H1 (cell line): ENCODE measurements around the gene ASTN2. TPM values are rescaled to one million over a fixed set of nuclear protein-coding genes. Genes with fewer than 3 reads are reported as not detected.
A peak's percentile ranks its signal among the peaks of the same experiment; 100 is the strongest.

Experiments used
- CTCF ChIA-PET: fragments of 300-600 bp; sonication (Branson Sonifier 250); formaldehyde crosslinking; loops from one replicate; lab custom pipeline; 2021; ENCODE audit not compliant: partially characterized antibody; lab: Charles Lee
- POLR2A ChIA-PET: fragments of 300-600 bp; sonication (Branson Sonifier 250); formaldehyde crosslinking; loops from one replicate; lab custom pipeline; 2021; ENCODE audit warnings: inconsistent platforms; ENCODE audit not compliant: partially characterized antibody; lab: Charles Lee
- DNase-seq, 2 experiments: peaks; one replicate each; pipeline versions ENCODE4 v3.0.0 to v3.0.0-alpha.2; 2010 to 2022; ENCODE audit warnings: low spot score in 2 of 2, low read depth in 1 of 2, mixed read lengths in 1 of 2
- FAIRE-seq: peaks from 2 replicates; lab custom pipeline; 2011; peaks lifted over from hg19 to GRCh38; lab: Jason Lieb, UNC
- H2AFZ ChIP-seq: 2 replicates; pipeline ENCODE4 v1.8.1; 2012; ENCODE audit warnings: low read length, inconsistent platforms
- H2AK5ac ChIP-seq: 2 replicates; pipeline ENCODE4 v1.6.1; 2013; ENCODE audit warnings: low read depth, low read length
- H2BK120ac ChIP-seq: replicated peaks from 2 replicates; pipeline ENCODE3; 2013; ENCODE audit warnings: low read depth, low read length, inconsistent platforms
- H2BK12ac ChIP-seq: 2 replicates; pipeline ENCODE4 v1.6.1; 2013; ENCODE audit warnings: low read depth, low read length
- H2BK15ac ChIP-seq: 2 replicates; pipeline ENCODE4 v1.6.1; 2013; ENCODE audit warnings: low read length
- H2BK20ac ChIP-seq: 2 replicates; pipeline ENCODE4 v1.6.1; 2013; ENCODE audit warnings: low read length
- H2BK5ac ChIP-seq: 2 replicates; pipeline ENCODE4 v1.6.1; 2013; ENCODE audit warnings: low read depth, low read length
- H3K14ac ChIP-seq: 2 replicates; pipeline ENCODE4 v1.6.1; 2013; ENCODE audit warnings: inconsistent platforms; ENCODE audit not compliant: insufficient read length
- H3K18ac ChIP-seq: 2 replicates; pipeline ENCODE4 v1.6.1; 2013; ENCODE audit warnings: low read length; ENCODE audit errors: extremely low read depth
- H3K23ac ChIP-seq: 2 replicates; pipeline ENCODE4 v1.6.1; 2013; ENCODE audit warnings: inconsistent platforms; ENCODE audit not compliant: insufficient read length
- H3K23me2 ChIP-seq: 2 replicates; pipeline ENCODE4 v1.6.1; 2013; ENCODE audit warnings: low read depth, low read length
- H3K27ac ChIP-seq: 2 replicates; pipeline ENCODE4 v1.6.1; 2011; ENCODE audit warnings: low read depth, low read length, inconsistent platforms
- H3K27me3 ChIP-seq, 4 experiments: replicated peaks in 1 of 4; 1 replicate in 1 of 4; 2 replicates in 3 of 4; pipeline versions ENCODE4 v1.6.1 to v1.8.1; 2011 to 2013; ENCODE audit warnings: low read length in 3 of 4, mild to moderate bottlenecking in 3 of 4, inconsistent platforms in 2 of 4, mixed read lengths in 2 of 4, moderate library complexity in 1 of 4; ENCODE audit not compliant: control insufficient read depth in 3 of 4, insufficient read depth in 3 of 4; ENCODE audit errors: extremely low read depth in 1 of 4
- H3K36me3 ChIP-seq, 4 experiments: 2 replicates each; pipeline versions ENCODE4 v1.6.1 to v1.8.1; 2011 to 2013; ENCODE audit warnings: mild to moderate bottlenecking in 4 of 4, low read length in 3 of 4, moderate library complexity in 2 of 4, control low read depth in 1 of 4, inconsistent platforms in 1 of 4; ENCODE audit not compliant: insufficient read depth in 4 of 4, control insufficient read depth in 2 of 4
- H3K4ac ChIP-seq: replicated peaks from 2 replicates; pipeline ENCODE3; 2013; ENCODE audit warnings: low read length, low read depth, mixed read lengths, inconsistent platforms; ENCODE audit not compliant: insufficient read length
- H3K4me1 ChIP-seq, 4 experiments: replicated peaks in 1 of 4; 1 replicate in 1 of 4; 2 replicates in 3 of 4; pipeline versions ENCODE4 v1.6.1 to v1.8.1; 2011 to 2013; ENCODE audit warnings: low read length in 3 of 4, inconsistent platforms in 2 of 4, mixed read lengths in 1 of 4; ENCODE audit not compliant: insufficient read depth in 4 of 4, control insufficient read depth in 3 of 4
- H3K4me2 ChIP-seq, 2 experiments: 2 replicates each; pipeline versions ENCODE4 v1.6.1 to v1.8.1; 2011 to 2013; ENCODE audit warnings: low read depth in 2 of 2, low read length in 2 of 2, control low read depth in 1 of 2, inconsistent platforms in 1 of 2, mild to moderate bottlenecking in 1 of 2; ENCODE audit not compliant: insufficient read depth in 1 of 2
- H3K4me3 ChIP-seq, 4 experiments: fragments of 200-600, 300-600 bp in 1 of 4; sonication (generic), shearing (Covaris generic), sonication (Bioruptor Twin) in 1 of 4; 2 replicates each; pipeline versions ENCODE4 v1.5.1 to v1.8.1; 2011 to 2016; ENCODE audit warnings: low read length in 4 of 4, low read depth in 3 of 4, control low read depth in 2 of 4, inconsistent platforms in 2 of 4, mild to moderate bottlenecking in 2 of 4, mixed read lengths in 1 of 4, moderate library complexity in 1 of 4; ENCODE audit not compliant: insufficient read depth in 2 of 4; ENCODE audit errors: extremely low read depth in 1 of 4
- H3K56ac ChIP-seq: replicated peaks from 2 replicates; pipeline ENCODE3; 2013; ENCODE audit warnings: low read depth, mild to moderate bottlenecking, mixed read lengths, low read length, inconsistent platforms; ENCODE audit not compliant: insufficient read length
- H3K79me1 ChIP-seq: 2 replicates; pipeline ENCODE4 v1.6.1; 2013; ENCODE audit warnings: low read depth, low read length, control low read depth
- H3K79me2 ChIP-seq, 2 experiments: 2 replicates each; pipeline versions ENCODE4 v1.6.1 to v1.8.1; 2012 to 2013; ENCODE audit warnings: low read length in 2 of 2, mild to moderate bottlenecking in 2 of 2, inconsistent platforms in 1 of 2; ENCODE audit not compliant: insufficient read depth in 2 of 2, control insufficient read depth in 1 of 2
- H3K9ac ChIP-seq, 4 experiments: replicated peaks in 1 of 4; 1 replicate in 1 of 4; 2 replicates in 3 of 4; pipeline versions ENCODE4 v1.6.1 to v1.8.1; 2011 to 2013; ENCODE audit warnings: low read depth in 3 of 4, low read length in 3 of 4, control low read depth in 2 of 4, mild to moderate bottlenecking in 2 of 4, moderate library complexity in 2 of 4, inconsistent platforms in 1 of 4; ENCODE audit errors: extremely low read depth in 1 of 4
- H3K9me3 ChIP-seq, 2 experiments: 2 replicates each; pipeline versions ENCODE4 v1.6.1 to v1.8.1; 2012 to 2013; ENCODE audit warnings: mild to moderate bottlenecking in 2 of 2, moderate library complexity in 2 of 2, control low read depth in 1 of 2, inconsistent platforms in 1 of 2, low read depth in 1 of 2, low read length in 1 of 2, mixed read lengths in 1 of 2; ENCODE audit not compliant: insufficient read depth in 2 of 2
- H4K20me1 ChIP-seq, 2 experiments: replicated peaks in 1 of 2; 2 replicates each; pipeline versions ENCODE3 to v1.8.1; 2011 to 2013; ENCODE audit warnings: inconsistent platforms in 2 of 2, low read length in 2 of 2, mild to moderate bottlenecking in 1 of 2; ENCODE audit not compliant: insufficient read depth in 2 of 2, control insufficient read depth in 1 of 2
- H4K5ac ChIP-seq: 2 replicates; pipeline ENCODE4 v1.6.1; 2013; ENCODE audit warnings: low read length, low read depth, mixed read lengths, inconsistent platforms; ENCODE audit not compliant: insufficient read length
- H4K8ac ChIP-seq: 2 replicates; pipeline ENCODE4 v1.8.0; 2013; ENCODE audit warnings: mild to moderate bottlenecking, moderate library complexity, low read length, inconsistent platforms; ENCODE audit not compliant: insufficient read depth; ENCODE audit errors: extremely low read depth
- H4K91ac ChIP-seq: replicated peaks from 2 replicates; pipeline ENCODE3; 2013; ENCODE audit warnings: low read length, mixed read lengths, inconsistent platforms; ENCODE audit not compliant: insufficient read length
- BRCA1 ChIP-seq: IDR thresholded peaks from 2 replicates; pipeline ENCODE4 v1.6.1; 2012; ENCODE audit warnings: low read depth, low read length, improper control_type of control experiment
- CEBPB ChIP-seq: IDR thresholded peaks from 2 replicates; pipeline ENCODE4 v1.6.1; 2012; ENCODE audit warnings: low read depth, low read length
- EP300 ChIP-seq, 2 experiments: IDR thresholded peaks; 1 replicate in 1 of 2; 2 replicates in 1 of 2; pipeline ENCODE4 v1.6.1; 2011 to 2012; ENCODE audit warnings: low read depth in 2 of 2, low read length in 2 of 2, mild to moderate bottlenecking in 2 of 2, borderline replicate concordance in 1 of 2, inconsistent platforms in 1 of 2, moderate library complexity in 1 of 2
- JUN ChIP-seq: IDR thresholded peaks from 2 replicates; pipeline ENCODE4 v1.6.1; 2011; ENCODE audit warnings: low read depth, mild to moderate bottlenecking, improper control_type of control experiment, low read length
- TBP ChIP-seq: IDR thresholded peaks from 2 replicates; pipeline ENCODE4 v1.6.1; 2011; ENCODE audit warnings: low read depth, low read length, improper control_type of control experiment
- polyA plus RNA-seq, 7 experiments: library from polyadenylated mRNA; depleted of rRNA in 3 of 7; stranded (reverse) in 5 of 7; unstranded in 2 of 7; fragments of >200 nt in 5 of 7; fragments of 200-250 nt in 2 of 7; gene quantifications; 1 replicate in 5 of 7; 2 replicates in 1 of 7; 4 replicates in 1 of 7; pipeline versions ENCODE4 v1.2.1 to v1.2.3, GENCODE V29; 2011 to 2013; ENCODE audit warnings: missing spikeins in 2 of 7, mixed read lengths in 2 of 7
- total RNA-seq: library from RNA; stranded (reverse); fragmentation: NEBNext Ultra II Directional; extraction: Animal tissue kit (Norgen Biotek cat#: 25700); gene quantifications from 2 replicates; pipeline ENCODE4 v1.2.1, GENCODE V29; 2021
- TF ChIP-seq, protein P1 (sequence below): IDR thresholded peaks from 2 replicates; pipeline ENCODE4 v1.6.1; 2012; ENCODE audit warnings: inconsistent platforms
- TF ChIP-seq, protein P2 (sequence below): IDR thresholded peaks from 2 replicates; pipeline ENCODE4 v1.6.1; 2011; ENCODE audit warnings: low read depth, mild to moderate bottlenecking, low read length; ENCODE audit not compliant: insufficient read depth

The ASTN2 gene
- total and polyA plus RNA-seq, 2 of the 8 experiments (the other 6 are each of a cell fraction or from before 2014, with no cell fraction given), result 8.2 to 13.7 TPM

DNA sequence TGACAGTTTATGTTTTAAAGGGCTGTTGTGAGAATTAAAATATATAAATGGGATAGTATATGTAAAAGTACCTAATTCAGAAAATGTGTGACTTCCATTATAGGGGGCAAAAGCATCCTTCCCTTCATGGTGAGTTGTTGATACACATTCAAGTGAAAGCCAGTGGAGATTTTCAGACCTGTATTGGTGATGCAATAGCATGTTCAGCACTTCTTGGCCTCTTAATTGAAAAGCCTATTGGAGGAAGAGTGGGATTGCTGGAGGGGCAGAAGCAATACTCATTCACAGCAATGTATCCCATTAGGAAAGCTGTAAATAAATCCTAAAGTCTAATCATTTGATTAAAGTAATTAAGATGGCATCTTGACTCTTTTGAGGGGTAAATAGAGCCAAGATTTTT lies 710.4 kb downstream of the ASTN2 start:
- no peak overlapping the region for H4K5ac ChIP-seq
- POLR2A ChIA-PET, result interaction anchor here (0.8 to 1.7 kb wide), 3 partner anchors 8 to 17 kb away, joined by 3 to 6 read pairs (median 4); partner anchors contain the start of gene TRIM32

More for the DNA sequence above, 710.4 kb downstream of the ASTN2 start:
- no peak overlapping the region for H2BK20ac ChIP-seq
- no peak overlapping the region for H3K18ac ChIP-seq
- H3K23ac ChIP-seq, result no peak overlapping the region
- H3K4me1 ChIP-seq, result peaks cover 0 to 3% (median 0%) of the 10 kb centered on the region in 4 experiments; a peak in 1 of 7 replicates
- no peak overlapping the region for H4K8ac ChIP-seq
- peaks cover 0 to 12% (median 3%) of the 10 kb centered on the region in 4 experiments; a peak in 4 of 8 replicates for H3K36me3 ChIP-seq
- no peaks in the 10 kb centered on the region for H3K27me3 ChIP-seq
- H2BK120ac ChIP-seq, result no peak overlapping the region
- DNase-seq (no peak), FAIRE-seq (no peak)
- H2BK5ac ChIP-seq, result no peak overlapping the region
- H4K20me1 ChIP-seq, result peaks cover 0 to 2% of the 10 kb centered on the region in 2 experiments
- H3K23me2 ChIP-seq, result no peaks in the 10 kb centered on the region
- no peak overlapping the region for H2AFZ ChIP-seq
- H3K9ac ChIP-seq, result no peak overlapping the region
- TF ChIP-seq, protein P1, sequence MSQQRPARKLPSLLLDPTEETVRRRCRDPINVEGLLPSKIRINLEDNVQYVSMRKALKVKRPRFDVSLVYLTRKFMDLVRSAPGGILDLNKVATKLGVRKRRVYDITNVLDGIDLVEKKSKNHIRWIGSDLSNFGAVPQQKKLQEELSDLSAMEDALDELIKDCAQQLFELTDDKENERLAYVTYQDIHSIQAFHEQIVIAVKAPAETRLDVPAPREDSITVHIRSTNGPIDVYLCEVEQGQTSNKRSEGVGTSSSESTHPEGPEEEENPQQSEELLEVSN, result no peak
- TF ChIP-seq, protein P2, sequence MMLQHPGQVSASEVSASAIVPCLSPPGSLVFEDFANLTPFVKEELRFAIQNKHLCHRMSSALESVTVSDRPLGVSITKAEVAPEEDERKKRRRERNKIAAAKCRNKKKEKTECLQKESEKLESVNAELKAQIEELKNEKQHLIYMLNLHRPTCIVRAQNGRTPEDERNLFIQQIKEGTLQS, result no peak
- TF ChIP-seq JUN (no peak), EP300 (IDR thresholded peaks at IDR 0.05; ENCODE audit: borderline replicate concordance in 1 of 2, low read depth in 2 of 2, low read length in 2 of 2) (no peak), BRCA1 (no peak), CEBPB (peak; percentile 77), TBP (no peak)
- no peak overlapping the region for H3K14ac ChIP-seq
- no peaks in the 10 kb centered on the region for H3K9me3 ChIP-seq
- no peak overlapping the region for H3K4ac ChIP-seq
- H3K56ac ChIP-seq, result no peak overlapping the region
- H2AK5ac ChIP-seq, result no peak overlapping the region
- H3K79me2 ChIP-seq, result no peaks in the 10 kb centered on the region
- no peak overlapping the region for H3K27ac ChIP-seq
- H3K79me1 ChIP-seq, result no peaks in the 10 kb centered on the region
- no peak overlapping the region for H3K4me2 ChIP-seq
- no peak overlapping the region for H2BK15ac ChIP-seq
- no peak overlapping the region for H4K91ac ChIP-seq
- CTCF ChIA-PET, result interaction anchor here (0.8 kb wide), 1 partner anchor 31 kb away, joined by 3 read pairs; no protein-coding TSS in a partner anchor
- no peak overlapping the region for H2BK12ac ChIP-seq
- no peak overlapping the region for H3K4me3 ChIP-seq
